Trophoblast cell (in vitro differentiated cells and primary cell): ENCODE results near the gene F7.

Experiments used
- DNase-seq, 2 donors: peaks; one replicate each; pipeline ENCODE4 v3.0.0-alpha.2; 2016
- H2AFZ ChIP-seq: 2 replicates; pipeline ENCODE4 v1.6.1; 2013; ENCODE audit warnings: low read length, moderate library complexity, mild to moderate bottlenecking; ENCODE audit not compliant: insufficient read depth, poor library complexity
- H2AK5ac ChIP-seq: 2 replicates; pipeline ENCODE4 v1.6.1; 2013; ENCODE audit warnings: mild to moderate bottlenecking, low read length
- H2BK120ac ChIP-seq: 2 replicates; pipeline ENCODE4 v1.6.1; 2013; ENCODE audit warnings: low read length, mild to moderate bottlenecking, moderate library complexity; ENCODE audit not compliant: insufficient read depth, poor library complexity
- H2BK12ac ChIP-seq: 2 replicates; pipeline ENCODE4 v1.6.1; 2013; ENCODE audit warnings: mild to moderate bottlenecking, low read length, moderate library complexity
- H2BK5ac ChIP-seq: 2 replicates; pipeline ENCODE4 v1.6.1; 2013; ENCODE audit warnings: low read length, low read depth, moderate library complexity, mild to moderate bottlenecking; ENCODE audit not compliant: poor library complexity
- H3K14ac ChIP-seq: 2 replicates; pipeline ENCODE4 v1.6.1; 2013; ENCODE audit warnings: mild to moderate bottlenecking, low read length
- H3K18ac ChIP-seq: 2 replicates; pipeline ENCODE4 v1.6.1; 2013; ENCODE audit warnings: mild to moderate bottlenecking, low read length
- H3K23ac ChIP-seq: 2 replicates; pipeline ENCODE4 v1.6.1; 2013; ENCODE audit warnings: low read length
- H3K27ac ChIP-seq: 2 replicates; pipeline ENCODE4 v1.5.1; 2013; ENCODE audit warnings: low read depth, mild to moderate bottlenecking, inconsistent platforms, low read length, moderate library complexity
- H3K27me3 ChIP-seq: 2 replicates; pipeline ENCODE4 v1.6.1; 2013; ENCODE audit warnings: inconsistent platforms, mild to moderate bottlenecking, low read length, moderate library complexity; ENCODE audit not compliant: insufficient read depth
- H3K36me3 ChIP-seq, 2 experiments: 1 replicate in 1 of 2; 2 replicates in 1 of 2; pipeline ENCODE4 v1.6.1; 2013; ENCODE audit warnings: low read length in 2 of 2, mild to moderate bottlenecking in 2 of 2, moderate library complexity in 1 of 2; ENCODE audit not compliant: insufficient read depth in 2 of 2, control insufficient read depth in 1 of 2
- H3K4ac ChIP-seq: 2 replicates; pipeline ENCODE4 v1.6.1; 2013; ENCODE audit warnings: low read depth, mild to moderate bottlenecking, low read length, moderate library complexity
- H3K4me1 ChIP-seq, 2 experiments: 1 replicate in 1 of 2; 2 replicates in 1 of 2; pipeline ENCODE4 v1.6.1; 2013; ENCODE audit warnings: low read length in 2 of 2, mild to moderate bottlenecking in 2 of 2, moderate library complexity in 1 of 2; ENCODE audit not compliant: insufficient read depth in 2 of 2, control insufficient read depth in 1 of 2
- H3K4me2 ChIP-seq: 2 replicates; pipeline ENCODE4 v1.6.1; 2013; ENCODE audit warnings: inconsistent platforms, mild to moderate bottlenecking, low read length, moderate library complexity
- H3K4me3 ChIP-seq: 2 replicates; pipeline ENCODE4 v1.5.1; 2013; ENCODE audit warnings: mild to moderate bottlenecking, low read depth, low read length, inconsistent platforms
- H3K79me1 ChIP-seq: one replicate; pipeline ENCODE4 v1.6.1; 2013; ENCODE audit warnings: low read length
- H3K79me2 ChIP-seq: 2 replicates; pipeline ENCODE4 v1.6.1; 2013; ENCODE audit warnings: low read length, mild to moderate bottlenecking; ENCODE audit not compliant: control insufficient read depth, insufficient read depth, poor library complexity
- H3K9ac ChIP-seq: 2 replicates; pipeline ENCODE4 v1.6.1; 2013; ENCODE audit warnings: mild to moderate bottlenecking, low read length
- H3K9me3 ChIP-seq: 2 replicates; pipeline ENCODE4 v1.6.1; 2013; ENCODE audit warnings: low read depth, mild to moderate bottlenecking, control low read depth, inconsistent platforms, low read length; ENCODE audit not compliant: insufficient read depth
- H4K12ac ChIP-seq: 2 replicates; pipeline ENCODE4 v1.6.1; 2013; ENCODE audit warnings: low read depth, mild to moderate bottlenecking, low read length, moderate library complexity
- H4K8ac ChIP-seq: 2 replicates; pipeline ENCODE4 v1.6.1; 2013; ENCODE audit warnings: low read depth, mild to moderate bottlenecking, low read length, moderate library complexity
- H4K91ac ChIP-seq: one replicate; pipeline ENCODE4 v1.6.1; 2013; ENCODE audit warnings: low read depth, mild to moderate bottlenecking, low read length, moderate library complexity
- WGBS: extraction: QIAGEN DNeasy Blood & Tissue Kit; methylation state at CpG from one replicate; pipeline ENCODE4 v1.1.7; 2013; ENCODE audit warnings: missing lambda C conversion rate; ENCODE audit not compliant: insufficient read length, insufficient coverage; ENCODE audit errors: extremely low coverage; 5-methylcytosine and 5-hydroxymethylcytosine counted together

The F7 gene

DNA sequence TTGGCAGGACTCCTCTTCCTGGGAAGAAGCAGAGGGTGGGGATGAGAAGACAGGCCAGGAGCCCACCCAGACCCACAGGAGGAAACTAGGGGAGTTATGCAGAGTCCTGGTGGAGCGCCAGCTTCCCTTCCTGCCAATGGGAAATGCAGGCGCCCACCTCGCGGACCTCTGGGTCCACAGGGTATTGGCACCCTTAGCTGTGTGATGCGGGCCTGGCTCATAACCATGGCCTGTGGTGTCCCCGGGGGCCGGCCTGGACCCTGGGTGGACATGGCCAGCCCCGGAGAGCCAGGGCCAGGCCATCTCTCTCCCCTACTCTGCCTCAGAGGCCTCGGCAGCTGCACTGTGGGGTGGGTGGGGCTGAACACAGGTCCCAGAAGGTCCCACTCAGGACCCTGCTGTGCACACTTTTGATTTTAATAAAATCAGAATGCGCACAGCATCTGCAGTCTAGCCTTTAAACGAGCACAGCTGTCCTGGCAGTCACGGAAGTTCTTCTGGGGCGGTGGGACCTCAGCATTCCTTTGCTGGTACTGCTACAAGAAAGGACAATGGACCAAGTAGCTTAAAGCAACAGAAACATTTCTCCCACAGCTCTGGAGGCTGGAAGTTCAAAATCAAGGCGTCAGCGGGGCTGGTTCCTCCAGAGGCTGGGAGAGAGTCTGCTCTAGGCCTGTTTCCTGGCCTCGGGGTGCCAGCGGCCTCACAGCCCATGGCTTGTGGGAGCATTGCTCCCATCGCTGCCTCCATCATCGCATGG lies 18.8 kb downstream of the F7 start:
- H3K27me3 ChIP-seq: no peaks in the 10 kb centered on the region
- H3K79me1 ChIP-seq: no peaks in the 10 kb centered on the region
- no peak overlapping the region for H3K14ac ChIP-seq
- peaks cover 3% of the 10 kb centered on the region for H3K9me3 ChIP-seq
- H2AFZ ChIP-seq: no peak overlapping the region
- no peak overlapping the region for H4K8ac ChIP-seq
- no peak overlapping the region for H4K12ac ChIP-seq
- H3K36me3 ChIP-seq: no peaks in the 10 kb centered on the region
- H3K79me2 ChIP-seq: no peaks in the 10 kb centered on the region
- no peak for DNase-seq
- no peak overlapping the region for H3K27ac ChIP-seq
- no peak overlapping the region for H3K4me2 ChIP-seq
- H2BK5ac ChIP-seq: no peak overlapping the region
- no peak overlapping the region for H2BK120ac ChIP-seq
- WGBS: no CpG with 5 or more reads among the region's 19 CpGs
- no peak overlapping the region for H3K4ac ChIP-seq
- H4K91ac ChIP-seq: no peak overlapping the region
- no peak overlapping the region for H3K4me3 ChIP-seq
- H3K4me1 ChIP-seq: peaks cover 0 to 4% of the 10 kb centered on the region in 2 experiments
- no peak overlapping the region for H3K18ac ChIP-seq
- no peak overlapping the region for H2AK5ac ChIP-seq
- H3K23ac ChIP-seq: no peak overlapping the region
- H2BK12ac ChIP-seq: no peak overlapping the region
- H3K9ac ChIP-seq: no peak overlapping the region

DNA sequence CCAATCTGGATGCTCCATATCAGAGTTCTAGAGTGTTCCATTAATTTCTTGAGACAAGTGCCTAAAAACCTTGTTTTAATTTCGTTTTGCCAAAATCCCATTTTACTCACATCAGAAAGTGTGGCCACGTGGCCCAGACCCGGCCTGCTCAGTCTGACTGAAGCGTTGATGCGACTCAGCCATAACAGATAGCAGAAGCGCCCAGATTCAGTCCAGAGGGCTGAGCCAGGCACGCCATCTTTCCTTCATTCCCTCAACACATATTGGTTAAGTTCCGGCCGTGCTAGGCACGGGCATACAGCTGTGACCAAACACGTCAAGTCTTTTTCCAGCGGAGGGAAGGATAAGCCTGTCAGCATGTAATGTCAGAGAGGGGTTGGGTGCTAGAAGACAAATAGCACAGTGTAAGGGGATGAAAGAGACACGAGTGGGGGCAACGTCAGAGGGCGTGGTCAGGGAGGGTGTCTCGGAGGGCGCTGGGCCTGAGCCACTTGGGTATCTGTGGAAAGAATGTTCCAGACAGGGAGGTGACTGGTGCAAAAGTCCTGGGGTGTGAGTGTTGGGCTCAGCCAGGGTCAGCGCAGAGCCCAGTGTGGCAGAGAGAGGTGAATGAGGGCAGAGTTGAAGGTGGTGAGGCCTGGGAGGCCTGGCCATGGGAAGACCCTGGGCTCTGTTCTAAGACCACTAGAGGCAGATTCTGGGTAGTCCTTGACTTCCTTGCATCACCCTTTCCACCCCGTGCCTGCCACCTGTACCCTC lies 20.1 kb downstream of the F7 start:
- Histone ChIP-seq H3K9me3 (peaks cover 2% of the 10 kb centered on the region), H3K4me1 (peaks cover 0 to 4% of the 10 kb centered on the region in 2 experiments), H2AFZ (no peak overlapping the region), H3K4me2 (no peak overlapping the region), H3K23ac (no peak overlapping the region), H3K9ac (no peak overlapping the region), H2BK5ac (no peak overlapping the region), H3K79me1 (no peaks in the 10 kb centered on the region), H3K27ac (no peak overlapping the region), H4K91ac (no peak overlapping the region), H3K14ac (no peak overlapping the region), H3K36me3 (no peaks in the 10 kb centered on the region), H3K4ac (no peak overlapping the region), H2AK5ac (no peak overlapping the region), H4K12ac (no peak overlapping the region), H4K8ac (no peak overlapping the region), H2BK120ac (no peak overlapping the region), H3K18ac (no peak overlapping the region), H3K4me3 (no peak overlapping the region), H2BK12ac (no peak overlapping the region), H3K27me3 (no peaks in the 10 kb centered on the region), H3K79me2 (no peaks in the 10 kb centered on the region)
- no CpG with 5 or more reads among the region's 19 CpGs for WGBS
- no peak for DNase-seq

DNA sequence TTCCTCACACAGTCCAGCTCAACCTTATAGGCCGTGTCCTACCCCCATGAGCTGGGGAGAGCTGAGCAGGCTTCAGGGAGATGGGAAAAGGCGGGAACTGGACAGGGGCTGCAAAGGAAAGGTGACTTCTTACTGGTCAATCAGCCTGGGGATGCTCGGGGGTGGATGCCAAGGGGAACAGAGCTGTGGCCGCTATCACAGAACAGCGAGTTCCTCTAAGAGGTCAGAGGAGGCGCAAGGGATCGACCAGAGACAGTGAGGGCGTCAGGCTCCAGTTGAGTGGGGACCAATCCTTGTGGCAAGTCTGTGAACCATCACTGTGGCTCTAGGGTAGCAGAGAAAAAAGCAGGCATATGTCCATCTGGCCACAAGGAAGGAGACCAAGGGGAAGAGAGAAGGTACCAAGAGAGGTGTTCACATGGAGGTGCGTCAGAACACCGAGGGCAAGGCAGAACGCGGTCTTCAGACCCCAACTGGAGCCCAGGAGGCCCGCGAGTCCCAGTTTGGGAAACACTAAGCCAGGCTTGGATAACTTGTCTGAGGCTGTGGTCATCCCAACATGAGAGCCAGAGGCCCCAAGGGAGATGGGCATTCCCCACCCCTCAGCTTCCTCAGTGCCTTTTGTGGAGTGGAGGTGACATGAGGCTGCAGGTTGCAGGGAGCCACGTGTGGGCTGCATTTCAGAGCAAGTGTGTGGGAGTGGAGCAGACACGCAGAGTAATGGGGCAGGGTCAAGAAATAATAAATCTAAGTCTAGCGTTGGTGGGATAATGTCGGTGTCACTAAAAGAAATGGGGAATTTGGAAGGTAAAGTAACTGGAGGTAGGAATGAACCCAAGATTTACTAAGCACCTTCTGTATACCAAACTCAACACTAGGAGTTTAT lies 20.9 kb downstream of the F7 start:
- Histone ChIP-seq H3K27ac (no peak overlapping the region), H2AK5ac (no peak overlapping the region), H4K8ac (no peak overlapping the region), H2BK120ac (no peak overlapping the region), H3K36me3 (no peaks in the 10 kb centered on the region), H2BK12ac (no peak overlapping the region), H3K4me3 (no peak overlapping the region), H3K4me2 (no peak overlapping the region), H2AFZ (no peak overlapping the region), H3K9me3 (peaks cover 2% of the 10 kb centered on the region), H3K79me1 (no peaks in the 10 kb centered on the region), H4K91ac (no peak overlapping the region), H3K23ac (no peak overlapping the region), H3K18ac (no peak overlapping the region), H3K4ac (no peak overlapping the region), H3K27me3 (no peaks in the 10 kb centered on the region), H3K79me2 (no peaks in the 10 kb centered on the region), H3K9ac (no peak overlapping the region), H2BK5ac (no peak overlapping the region), H4K12ac (no peak overlapping the region), H3K4me1 (peaks cover 0 to 4% of the 10 kb centered on the region in 2 experiments), H3K14ac (no peak overlapping the region)
- WGBS: no CpG with 5 or more reads among the region's 18 CpGs
- DNase-seq: no peak

DNA sequence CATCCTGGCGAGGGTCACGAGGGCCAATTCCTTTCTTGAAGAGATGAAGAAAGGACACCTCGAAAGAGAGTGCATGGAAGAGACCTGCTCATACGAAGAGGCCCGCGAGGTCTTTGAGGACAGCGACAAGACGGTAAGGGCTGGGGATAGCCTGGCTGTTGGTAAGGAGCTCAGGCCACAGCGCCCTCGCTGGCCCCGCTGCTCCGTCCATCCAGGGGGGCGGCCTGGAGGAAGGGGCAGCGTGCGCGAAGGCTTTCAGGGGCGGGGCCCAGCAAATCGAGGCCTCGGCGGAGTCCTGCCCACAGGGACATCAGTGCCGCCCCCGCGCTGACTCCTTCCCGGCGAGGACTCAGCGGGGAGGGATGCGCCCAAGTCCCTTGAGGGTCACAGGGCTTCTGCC lies 23.9 kb downstream of the F7 start:
- H3K4ac ChIP-seq: no peak overlapping the region
- H3K4me1 ChIP-seq: peaks cover 0 to 4% of the 10 kb centered on the region in 2 experiments
- H3K14ac ChIP-seq: no peak overlapping the region
- no peak overlapping the region for H3K4me3 ChIP-seq
- H3K9ac ChIP-seq: no peak overlapping the region
- H3K9me3 ChIP-seq: no peaks in the 10 kb centered on the region
- H2BK5ac ChIP-seq: no peak overlapping the region
- no peak overlapping the region for H3K23ac ChIP-seq
- no CpG with 5 or more reads among the region's 27 CpGs for WGBS
- H2AFZ ChIP-seq: no peak overlapping the region
- no peak overlapping the region for H4K12ac ChIP-seq
- H2BK120ac ChIP-seq: no peak overlapping the region
- no peak overlapping the region for H2AK5ac ChIP-seq
- no peak overlapping the region for H3K18ac ChIP-seq
- no peaks in the 10 kb centered on the region for H3K27me3 ChIP-seq
- H3K4me2 ChIP-seq: no peak overlapping the region
- no peak for DNase-seq
- no peaks in the 10 kb centered on the region for H3K79me1 ChIP-seq
- no peaks in the 10 kb centered on the region for H3K79me2 ChIP-seq
- H3K36me3 ChIP-seq: no peaks in the 10 kb centered on the region
- no peak overlapping the region for H3K27ac ChIP-seq
- no peak overlapping the region for H4K8ac ChIP-seq
- no peak overlapping the region for H2BK12ac ChIP-seq
- no peak overlapping the region for H4K91ac ChIP-seq
